Left lung (tissue), 10 donors: Measurements from ENCODE around the gene ERAP2. TPM values are rescaled to one million over a fixed set of nuclear protein-coding genes. Genes with fewer than 3 reads are reported as not detected.
"Not testable (repeated sequence)": the region's sequence is repeated elsewhere in the genome, so short reads cannot be mapped to it uniquely, and the experiment has no call there.

ENCODE experiments used
- ATAC-seq: fragments of 200-7000 bp; cut with Tn5 transposase; one replicate; pipeline ENCODE4 v1.9.1; 2020; ENCODE audit warnings: moderate library complexity
- DNase-seq, 4 donors: peaks; one replicate each; pipeline ENCODE4 v3.0.0-alpha.2; 2013 to 2020
- H3K27ac ChIP-seq, 2 donors: fragments of 200-600 bp; sonication (generic) in 1 of 2; one replicate each; pipeline versions ENCODE4 v1.5.0 to v1.8.0; 2020 to 2021
- H3K27me3 ChIP-seq, 2 donors: fragments of 200-600 bp; sonication (generic) in 1 of 2; one replicate each; pipeline versions ENCODE4 v1.5.0 to v1.8.0; 2020 to 2021
- H3K36me3 ChIP-seq, 2 donors: fragments of 200-600 bp; sonication (generic) in 1 of 2; one replicate each; pipeline versions ENCODE4 v1.5.0 to v1.8.0; 2020 to 2021
- H3K4me1 ChIP-seq, 2 donors: fragments of 200-600 bp; one replicate each; pipeline ENCODE4 v1.8.0; 2021
- H3K4me3 ChIP-seq, 2 donors: fragments of 200-600 bp; sonication (generic) in 1 of 2; one replicate each; pipeline versions ENCODE4 v1.5.0 to v1.8.0; 2020 to 2021; ENCODE audit warnings: mild to moderate bottlenecking in 1 of 2
- H3K9me3 ChIP-seq, 2 donors: fragments of 200-600 bp; sonication (generic) in 1 of 2; one replicate each; pipeline versions ENCODE4 v1.5.0 to v1.8.0; 2020 to 2021
- intact Hi-C, 2 donors: fragments of 100-400 bp; cut with DNase I; formaldehyde crosslinking; loops; one replicate each; pipeline versions ENCODE4 v1.11.2 to v1.14.2; 2022
- polyA plus RNA-seq, 6 donors: library from polyadenylated mRNA; unstranded; fragments of 120-200 nt; gene quantifications; one replicate each; pipeline ENCODE4 v1.2.1, GENCODE V29; 2013; ENCODE audit not compliant: insufficient read length in 6 of 6
- total RNA-seq, 2 donors: library from RNA; stranded (reverse); fragmentation: NEBNext Ultra II Directional; extraction: Animal tissue kit (Norgen Biotek cat#: 25700); gene quantifications; one replicate each; pipeline ENCODE4 v1.2.1, GENCODE V29; 2021
- TF ChIP-seq, protein P1 (sequence below), 2 donors: fragments of 200-600 bp; sonication (generic) in 1 of 2; IDR thresholded peaks; one replicate each; pipeline versions ENCODE4 v1.5.0 to v1.8.0; 2021; ENCODE audit warnings: antibody characterized with exemption in 2 of 2
- donor health status: DM: no; HTN: yes; CAD: no.
- donor health status: DM: no; HTN: no; CAD: no.

ERAP2 gene
- total and polyA plus RNA-seq, 8 donors, result 17.0 to 40.6 (median 28.1) TPM

- Histone ChIP-seq H3K4me3 (no peak overlapping the region), H3K27me3 (no peaks in the 10 kb centered on the region), H3K27ac (no peak overlapping the region), H3K9me3 (no peaks in the 10 kb centered on the region), H3K4me1 (peaks cover 5 to 20% of the 10 kb centered on the region in 2 donors), H3K36me3 (no peaks in the 10 kb centered on the region)
- TF ChIP-seq, protein P1, sequence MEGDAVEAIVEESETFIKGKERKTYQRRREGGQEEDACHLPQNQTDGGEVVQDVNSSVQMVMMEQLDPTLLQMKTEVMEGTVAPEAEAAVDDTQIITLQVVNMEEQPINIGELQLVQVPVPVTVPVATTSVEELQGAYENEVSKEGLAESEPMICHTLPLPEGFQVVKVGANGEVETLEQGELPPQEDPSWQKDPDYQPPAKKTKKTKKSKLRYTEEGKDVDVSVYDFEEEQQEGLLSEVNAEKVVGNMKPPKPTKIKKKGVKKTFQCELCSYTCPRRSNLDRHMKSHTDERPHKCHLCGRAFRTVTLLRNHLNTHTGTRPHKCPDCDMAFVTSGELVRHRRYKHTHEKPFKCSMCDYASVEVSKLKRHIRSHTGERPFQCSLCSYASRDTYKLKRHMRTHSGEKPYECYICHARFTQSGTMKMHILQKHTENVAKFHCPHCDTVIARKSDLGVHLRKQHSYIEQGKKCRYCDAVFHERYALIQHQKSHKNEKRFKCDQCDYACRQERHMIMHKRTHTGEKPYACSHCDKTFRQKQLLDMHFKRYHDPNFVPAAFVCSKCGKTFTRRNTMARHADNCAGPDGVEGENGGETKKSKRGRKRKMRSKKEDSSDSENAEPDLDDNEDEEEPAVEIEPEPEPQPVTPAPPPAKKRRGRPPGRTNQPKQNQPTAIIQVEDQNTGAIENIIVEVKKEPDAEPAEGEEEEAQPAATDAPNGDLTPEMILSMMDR (IDR thresholded peaks at IDR 0.05), result no peak
- intact Hi-C loops, result no loop called here
- ATAC-seq, result no peak
- DNase-seq, result no peak
Measured at GRCh38 chr5:96873449-96873848, 2.9 kb upstream of the ERAP2 start.

- TF ChIP-seq, protein P1 (IDR thresholded peaks at IDR 0.05), result no peak
- no peak overlapping the region for H3K27ac ChIP-seq
Measured at GRCh38 chr5:96874631-96875030, 1.7 kb upstream of the ERAP2 start.

DNA sequence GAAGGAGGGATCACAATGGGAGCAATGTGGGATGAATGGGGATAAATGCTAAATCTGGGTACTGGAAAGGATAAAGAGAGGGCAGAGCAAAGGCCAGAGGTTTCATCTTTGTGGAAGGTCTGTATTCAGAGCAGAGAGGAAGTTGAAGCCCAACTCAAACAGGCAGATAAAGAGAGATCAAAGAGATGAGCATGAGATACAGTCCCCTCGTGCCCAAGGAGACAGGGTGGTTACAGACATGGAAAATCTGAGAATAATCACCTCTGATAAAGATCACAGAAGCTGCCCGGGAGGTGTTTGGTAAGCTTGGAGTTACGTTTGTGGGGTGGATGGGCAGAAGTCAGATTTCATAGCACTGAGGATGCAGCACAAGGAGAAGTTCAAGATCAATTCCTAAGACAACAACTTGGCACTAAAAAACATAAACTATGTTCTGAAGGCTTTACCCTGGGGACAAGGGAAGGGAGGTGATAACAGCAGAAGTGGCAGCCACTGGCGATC lies 459 bp upstream of the ERAP2 start:
- Histone ChIP-seq H3K27ac (peak overlapping the region; percentile 72 to 85), H3K27me3 (no peaks in the 10 kb centered on the region), H3K36me3 (no peaks in the 10 kb centered on the region), H3K4me1 (peaks cover 5 to 41% of the 10 kb centered on the region in 2 donors), H3K4me3 (peak overlapping the region; percentile 57 to 76), H3K9me3 (no peaks in the 10 kb centered on the region)
- peak; percentile 29 for ATAC-seq
- TF ChIP-seq, protein P1 (IDR thresholded peaks at IDR 0.05), result no peak
- DNase-seq, result peak in 1 of 4 donors; percentile 15
- intact Hi-C loops, result no loop called here

More at GRCh38 chr5:96874631-96875030, 1.7 kb upstream of the ERAP2 start:
- Histone ChIP-seq H3K27me3 (no peaks in the 10 kb centered on the region), H3K36me3 (no peaks in the 10 kb centered on the region), H3K4me3 (no peak overlapping the region), H3K4me1 (peaks cover 5 to 29% of the 10 kb centered on the region in 2 donors), H3K9me3 (no peaks in the 10 kb centered on the region)
- intact Hi-C loops, result no loop called here
- ATAC-seq (no peak), DNase-seq (no peak)

DNA sequence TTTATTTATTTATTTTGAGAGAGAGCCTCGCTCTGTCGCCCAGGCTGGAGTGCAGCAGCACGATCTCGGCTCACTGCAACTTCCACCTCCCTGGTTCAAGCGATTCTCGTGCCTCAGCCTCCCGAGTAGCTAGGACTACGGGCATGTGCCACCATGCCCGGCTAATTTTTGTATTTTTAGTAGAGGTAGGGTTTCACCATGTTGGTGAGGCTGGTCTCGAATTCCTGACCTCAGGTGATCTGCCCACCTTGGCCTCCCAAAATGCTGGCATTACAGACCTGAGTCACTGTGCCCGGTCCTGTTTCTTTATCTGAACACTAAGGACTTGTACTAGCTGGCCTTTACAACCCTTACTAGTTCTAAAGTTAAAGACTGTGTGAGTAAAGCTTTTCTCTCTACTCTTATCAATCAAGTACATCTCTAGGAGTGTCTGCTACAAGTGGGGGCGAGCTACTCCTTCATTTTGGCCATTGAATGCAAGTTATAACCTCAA lies 723 bp downstream of the ERAP2 start:
- intact Hi-C loops, H3K27me3 ChIP-seq: not testable (repeated sequence)

DNA sequence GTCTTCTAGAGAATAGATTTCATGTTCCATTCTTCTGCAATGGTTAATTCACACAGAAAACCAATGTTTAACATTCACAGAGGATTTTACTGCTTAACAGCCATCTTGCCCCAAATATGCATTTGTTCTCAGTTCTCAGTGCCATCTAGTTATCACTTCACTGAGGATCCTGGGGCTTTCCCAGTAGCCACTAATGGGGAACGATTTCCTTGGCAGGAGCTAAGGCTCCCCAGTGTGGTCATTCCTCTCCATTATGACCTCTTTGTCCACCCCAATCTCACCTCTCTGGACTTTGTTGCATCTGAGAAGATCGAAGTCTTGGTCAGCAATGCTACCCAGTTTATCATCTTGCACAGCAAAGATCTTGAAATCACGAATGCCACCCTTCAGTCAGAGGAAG lies 3.4 kb downstream of the ERAP2 start:
- ATAC-seq (no peak), DNase-seq (no peak)
- Histone ChIP-seq H3K27me3 (no peaks in the 10 kb centered on the region), H3K27ac (peak overlapping the region in 1 of 2 donors; percentile 78), H3K4me3 (no peak overlapping the region), H3K9me3 (no peaks in the 10 kb centered on the region), H3K36me3 (peaks cover 0 to 9% of the 10 kb centered on the region in 2 donors), H3K4me1 (peaks cover 15 to 69% of the 10 kb centered on the region in 2 donors)
- TF ChIP-seq, protein P1 (IDR thresholded peaks at IDR 0.05), result no peak
- intact Hi-C loops, result no loop called here

More for the DNA sequence above, 723 bp downstream of the ERAP2 start:
- ATAC-seq (peak; percentile 36), DNase-seq (peak in 1 of 4 donors; percentile 58)
- Histone ChIP-seq H3K27ac (peak overlapping the region; percentile 72 to 85), H3K4me3 (peak overlapping the region; percentile 57 to 76), H3K4me1 (peaks cover 14 to 53% of the 10 kb centered on the region in 2 donors)
- H3K9me3 ChIP-seq, H3K36me3 ChIP-seq: not testable (repeated sequence)
